ENCODE measurements around the gene TLN1.
A peak's percentile ranks its signal among the peaks of the same experiment; 100 is the strongest.

TLN1 gene

GRCh38 chr9:35696520-35697215 lies 35.3 kb downstream of the TLN1 start:
- no peaks in the 10 kb centered on the region for H3K9me3 ChIP-seq (ENCODE audit: control insufficient read depth, low read length)
- H3K27ac ChIP-seq (ENCODE audit: insufficient read depth, low read length, poor library complexity, severe bottlenecking): no peak overlapping the region
- H3K36me3 ChIP-seq (ENCODE audit: control insufficient read depth, insufficient read depth, low read length): peaks cover 50% of the 10 kb centered on the region
- peak; percentile 40 to 42 (median 41) for DNase-seq
- H3K27me3 ChIP-seq (replicated peaks; ENCODE audit: control insufficient read depth, insufficient read depth, low read length, poor library complexity, severe bottlenecking): no peaks in the 10 kb centered on the region
- H3K4me3 ChIP-seq (ENCODE audit: insufficient read depth, low read depth, low read length, poor library complexity, severe bottlenecking): no peak overlapping the region
- peaks cover 6% of the 10 kb centered on the region for H3K4me1 ChIP-seq (ENCODE audit: control insufficient read depth, insufficient read depth, low read length, poor library complexity, severe bottlenecking)

GRCh38 chr9:35695943-35696401 lies 36.0 kb downstream of the TLN1 start:
- H3K27me3 ChIP-seq (replicated peaks; ENCODE audit: control insufficient read depth, insufficient read depth, low read length, poor library complexity, severe bottlenecking): no peaks in the 10 kb centered on the region
- H3K27ac ChIP-seq (ENCODE audit: insufficient read depth, low read length, poor library complexity, severe bottlenecking): no peak overlapping the region
- H3K9me3 ChIP-seq (ENCODE audit: control insufficient read depth, low read length): no peaks in the 10 kb centered on the region
- H3K36me3 ChIP-seq (ENCODE audit: control insufficient read depth, insufficient read depth, low read length): peaks cover 43% of the 10 kb centered on the region
- peaks cover 9% of the 10 kb centered on the region for H3K4me1 ChIP-seq (ENCODE audit: control insufficient read depth, insufficient read depth, low read length, poor library complexity, severe bottlenecking)
- no peak overlapping the region for H3K4me3 ChIP-seq (ENCODE audit: insufficient read depth, low read depth, low read length, poor library complexity, severe bottlenecking)
- DNase-seq: no peak

DNA sequence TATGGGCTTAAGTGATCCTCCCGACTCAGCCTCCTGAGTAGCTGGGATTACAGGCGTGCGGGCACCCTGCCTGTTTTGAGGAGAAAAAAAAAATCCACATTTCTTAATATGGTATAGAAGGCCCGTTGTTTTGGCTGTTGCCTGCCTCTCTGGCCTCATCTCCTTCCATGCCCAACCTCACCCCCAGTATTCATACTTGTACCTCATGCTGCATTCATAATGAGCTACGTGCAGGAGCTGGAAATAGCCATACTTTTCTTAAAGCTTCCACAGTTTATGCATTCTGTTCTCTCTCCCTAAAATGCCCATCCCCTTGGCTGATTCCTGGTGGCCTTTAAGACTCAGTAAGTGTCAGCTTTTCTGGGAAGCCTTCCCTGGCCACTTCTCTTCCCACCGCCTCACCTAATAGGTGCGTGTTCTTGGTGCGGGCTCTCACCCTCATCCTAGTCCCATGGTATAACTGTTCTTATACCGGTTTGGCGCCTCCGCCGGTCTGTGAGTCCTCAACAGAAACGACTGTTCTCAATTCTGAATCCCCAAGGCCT lies 40.2 kb downstream of the TLN1 start:
- DNase-seq: no peak
- Histone ChIP-seq H3K27ac (ENCODE audit: insufficient read depth, low read length, poor library complexity, severe bottlenecking) (no peak overlapping the region), H3K36me3 (ENCODE audit: control insufficient read depth, insufficient read depth, low read length) (peaks cover 4% of the 10 kb centered on the region), H3K9me3 (ENCODE audit: control insufficient read depth, low read length) (no peaks in the 10 kb centered on the region), H3K4me1 (ENCODE audit: control insufficient read depth, insufficient read depth, low read length, poor library complexity, severe bottlenecking) (peaks cover 14% of the 10 kb centered on the region), H3K4me3 (ENCODE audit: insufficient read depth, low read depth, low read length, poor library complexity, severe bottlenecking) (no peak overlapping the region), H3K27me3 (replicated peaks; ENCODE audit: control insufficient read depth, insufficient read depth, low read length, poor library complexity, severe bottlenecking) (no peaks in the 10 kb centered on the region)

DNA sequence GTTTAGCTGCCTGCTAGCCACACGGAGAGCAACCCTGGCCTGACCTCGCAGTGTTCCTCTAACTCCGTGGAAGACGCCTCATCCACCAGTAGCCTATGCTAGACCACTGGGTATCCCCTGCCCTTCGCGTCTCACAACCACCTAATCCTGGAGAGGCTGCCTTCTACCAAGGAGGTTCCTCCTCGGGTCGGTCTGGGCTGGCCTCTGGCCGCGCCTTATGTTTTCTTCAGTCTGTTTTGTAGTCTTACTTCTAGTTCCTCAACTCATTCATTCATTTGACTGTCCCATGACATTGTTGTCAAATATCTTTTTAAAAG lies 40.7 kb downstream of the TLN1 start:
- no peak for DNase-seq
- Histone ChIP-seq H3K36me3 (ENCODE audit: control insufficient read depth, insufficient read depth, low read length) (peaks cover 2% of the 10 kb centered on the region), H3K27me3 (replicated peaks; ENCODE audit: control insufficient read depth, insufficient read depth, low read length, poor library complexity, severe bottlenecking) (no peaks in the 10 kb centered on the region), H3K4me3 (ENCODE audit: insufficient read depth, low read depth, low read length, poor library complexity, severe bottlenecking) (peak overlapping the region; percentile 78), H3K4me1 (ENCODE audit: control insufficient read depth, insufficient read depth, low read length, poor library complexity, severe bottlenecking) (peaks cover 9% of the 10 kb centered on the region), H3K27ac (ENCODE audit: insufficient read depth, low read length, poor library complexity, severe bottlenecking) (peak overlapping the region; percentile 45), H3K9me3 (ENCODE audit: control insufficient read depth, low read length) (no peaks in the 10 kb centered on the region)

DNA sequence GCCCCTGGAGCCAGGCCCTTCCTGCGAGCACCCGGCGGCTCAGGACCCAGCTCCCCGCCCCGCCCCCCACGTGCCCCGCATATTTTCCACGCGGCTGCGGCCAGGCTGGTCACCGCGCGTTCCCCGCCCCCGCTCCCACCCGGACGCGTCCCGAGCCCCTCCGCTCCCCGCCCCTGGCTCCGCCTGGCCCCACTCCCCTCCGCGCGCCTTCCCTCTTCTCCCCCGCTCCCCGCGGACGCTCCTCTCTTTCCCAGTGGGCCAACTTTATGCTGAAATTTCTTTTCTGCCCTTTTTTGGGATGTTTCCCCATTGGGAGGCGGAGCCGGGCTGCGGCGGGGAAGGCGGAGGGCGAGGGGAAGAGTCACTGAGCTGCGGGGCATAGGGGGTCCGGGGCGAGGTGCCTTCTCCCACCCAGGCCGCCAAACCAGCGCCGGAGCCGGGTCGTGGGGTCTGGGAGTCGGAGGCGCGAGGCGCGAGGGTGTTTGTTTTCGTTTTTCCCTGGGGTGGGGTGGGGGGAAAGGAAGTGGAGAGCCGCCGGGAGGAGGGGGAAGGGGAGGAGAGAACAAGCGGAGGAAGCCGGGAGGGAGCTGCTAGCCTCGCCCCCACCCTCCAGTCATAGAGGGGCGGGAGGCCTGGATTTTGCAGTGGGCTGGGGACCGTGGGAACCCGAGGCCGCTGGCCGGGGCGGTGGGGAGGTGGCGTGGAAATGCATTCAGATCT lies 41.2 kb downstream of the TLN1 start:
- Histone ChIP-seq H3K4me3 (ENCODE audit: insufficient read depth, low read depth, low read length, poor library complexity, severe bottlenecking) (peak overlapping the region; percentile 78), H3K27me3 (replicated peaks; ENCODE audit: control insufficient read depth, insufficient read depth, low read length, poor library complexity, severe bottlenecking) (no peaks in the 10 kb centered on the region), H3K36me3 (ENCODE audit: control insufficient read depth, insufficient read depth, low read length) (no peaks in the 10 kb centered on the region), H3K9me3 (ENCODE audit: control insufficient read depth, low read length) (no peaks in the 10 kb centered on the region), H3K27ac (ENCODE audit: insufficient read depth, low read length, poor library complexity, severe bottlenecking) (peak overlapping the region; percentile 45), H3K4me1 (ENCODE audit: control insufficient read depth, insufficient read depth, low read length, poor library complexity, severe bottlenecking) (peaks cover 9% of the 10 kb centered on the region)
- DNase-seq: peak in 1 of 3 donors; percentile 9

DNA sequence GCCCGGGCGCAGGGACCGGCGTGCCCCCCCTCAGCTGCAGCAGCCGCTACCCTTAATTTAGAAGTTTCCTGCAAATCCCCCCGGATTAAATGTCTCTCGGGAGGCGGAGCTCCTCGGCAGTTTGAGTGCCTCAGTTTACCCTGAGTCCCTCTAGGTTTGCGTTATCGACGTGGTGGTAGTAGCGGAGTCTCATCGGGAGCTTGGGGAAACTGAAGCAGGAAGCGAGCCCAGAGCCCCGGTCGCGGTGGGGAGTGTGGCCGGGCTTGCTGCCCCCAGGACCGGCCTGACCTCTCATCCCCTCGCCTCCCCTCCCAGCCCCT lies 41.7 kb downstream of the TLN1 start:
- Histone ChIP-seq H3K4me1 (ENCODE audit: control insufficient read depth, insufficient read depth, low read length, poor library complexity, severe bottlenecking) (peaks cover 9% of the 10 kb centered on the region), H3K27ac (ENCODE audit: insufficient read depth, low read length, poor library complexity, severe bottlenecking) (no peak overlapping the region), H3K27me3 (replicated peaks; ENCODE audit: control insufficient read depth, insufficient read depth, low read length, poor library complexity, severe bottlenecking) (no peaks in the 10 kb centered on the region), H3K9me3 (ENCODE audit: control insufficient read depth, low read length) (no peaks in the 10 kb centered on the region), H3K4me3 (ENCODE audit: insufficient read depth, low read depth, low read length, poor library complexity, severe bottlenecking) (peak overlapping the region; percentile 78), H3K36me3 (ENCODE audit: control insufficient read depth, insufficient read depth, low read length) (no peaks in the 10 kb centered on the region)
- DNase-seq: no peak

DNA sequence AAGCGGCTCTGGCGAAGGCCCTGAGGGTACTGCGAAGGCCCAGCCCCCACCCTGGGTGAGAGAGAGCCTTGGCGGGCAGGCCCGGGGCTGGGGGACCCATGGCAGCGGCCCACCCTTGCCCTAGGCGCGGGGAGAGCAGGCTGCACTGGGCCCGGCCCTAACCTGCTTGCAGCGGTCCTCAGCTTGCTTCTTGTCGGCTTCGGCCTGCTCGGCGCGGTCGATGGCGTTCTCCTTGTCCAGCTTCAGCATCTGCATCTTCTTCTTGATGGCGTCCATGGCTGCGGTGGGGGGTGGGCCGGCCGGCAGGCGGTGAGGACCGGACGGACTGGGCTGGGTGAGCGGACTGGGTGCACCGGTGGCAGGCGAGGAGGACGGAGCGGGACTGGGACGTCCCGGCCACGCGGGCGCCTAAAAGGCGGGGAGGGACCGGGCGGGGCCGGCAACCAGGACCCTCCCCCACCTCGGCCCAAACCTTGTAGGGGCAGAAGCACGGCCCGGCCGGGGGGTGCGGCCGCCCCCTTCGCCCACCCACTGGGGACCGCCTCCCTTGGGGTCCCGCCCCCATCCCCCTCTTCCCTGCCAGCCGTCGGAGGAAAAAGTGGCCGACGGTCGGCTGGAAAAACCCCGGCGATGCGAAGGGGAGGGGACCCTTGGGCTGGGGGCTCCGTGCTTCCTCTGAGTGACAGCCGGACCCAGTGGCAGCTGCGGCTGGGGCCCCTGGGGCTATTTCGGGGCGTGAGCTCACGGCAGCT lies 42.3 kb downstream of the TLN1 start, which contains the start of gene TPM2:
Gene TPM2 (minus strand): TSS at position 384 of the 752 bp plus-strand sequence. CDS start 108 bp downstream, at position 276.
- H3K4me3 ChIP-seq (ENCODE audit: insufficient read depth, low read depth, low read length, poor library complexity, severe bottlenecking): peak within 1 kb of the TSS; percentile 78
- H3K4me1 ChIP-seq (ENCODE audit: control insufficient read depth, insufficient read depth, low read length, poor library complexity, severe bottlenecking): peaks cover 9% of the 10 kb centered on the region
- peak within 1 kb of the TSS; percentile 45 for H3K27ac ChIP-seq (ENCODE audit: insufficient read depth, low read length, poor library complexity, severe bottlenecking)
- no peaks in the 10 kb centered on the region for H3K27me3 ChIP-seq (replicated peaks; ENCODE audit: control insufficient read depth, insufficient read depth, low read length, poor library complexity, severe bottlenecking)
- H3K9me3 ChIP-seq (ENCODE audit: control insufficient read depth, low read length): no peaks in the 10 kb centered on the region
- DNase-seq: no peak
- no peaks in the 10 kb centered on the region for H3K36me3 ChIP-seq (ENCODE audit: control insufficient read depth, insufficient read depth, low read length)

DNA sequence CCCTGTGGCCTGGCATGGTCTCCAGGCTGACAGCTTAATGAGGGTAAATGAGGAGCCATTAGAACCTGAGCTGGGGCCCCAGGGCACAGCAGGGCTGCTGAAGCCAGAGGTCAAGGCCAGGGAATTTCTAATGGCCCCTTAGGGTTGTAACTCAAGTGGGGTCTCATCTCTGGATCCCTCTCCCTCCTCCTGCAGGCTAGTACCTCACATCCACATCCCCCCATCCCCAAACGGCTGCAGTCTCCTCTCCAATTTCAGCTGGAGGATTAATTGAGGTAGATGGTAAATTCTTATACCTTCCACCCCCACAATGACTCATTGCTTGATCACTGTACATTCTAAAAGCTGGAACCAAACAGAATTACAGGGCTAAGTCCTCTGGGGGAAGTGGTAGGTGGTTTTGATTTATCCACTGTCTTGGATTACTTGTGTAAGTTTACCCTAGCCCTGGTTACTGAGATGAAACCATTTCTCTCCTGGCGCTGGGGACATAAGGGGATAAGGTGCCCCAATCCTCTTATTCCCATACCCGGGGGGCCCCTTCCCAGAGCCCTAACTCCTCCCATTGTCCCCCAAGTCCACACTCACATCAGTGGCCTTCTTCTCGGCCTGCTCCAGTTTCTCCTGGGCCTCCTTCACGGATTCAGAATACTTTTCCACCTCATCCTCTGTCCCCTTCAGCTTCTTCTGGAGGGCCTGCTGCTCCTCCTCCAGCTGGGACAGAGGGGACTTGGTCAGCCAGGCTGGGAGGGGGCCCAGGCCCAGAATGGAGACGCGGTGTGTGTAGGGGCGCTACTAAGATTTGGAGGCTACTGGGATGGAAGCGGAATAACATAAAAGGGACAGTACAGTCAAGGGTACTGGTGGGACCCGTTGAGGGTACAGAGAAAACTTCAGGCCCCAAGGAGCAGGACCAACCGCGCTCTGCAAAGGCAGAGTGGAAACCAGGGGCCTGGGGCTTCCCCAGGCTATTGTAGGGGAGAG lies 43.1 kb downstream of the TLN1 start:
- Histone ChIP-seq H3K36me3 (ENCODE audit: control insufficient read depth, insufficient read depth, low read length) (no peaks in the 10 kb centered on the region), H3K27me3 (replicated peaks; ENCODE audit: control insufficient read depth, insufficient read depth, low read length, poor library complexity, severe bottlenecking) (no peaks in the 10 kb centered on the region), H3K27ac (ENCODE audit: insufficient read depth, low read length, poor library complexity, severe bottlenecking) (peak overlapping the region; percentile 21), H3K4me3 (ENCODE audit: insufficient read depth, low read depth, low read length, poor library complexity, severe bottlenecking) (no peak overlapping the region), H3K4me1 (ENCODE audit: control insufficient read depth, insufficient read depth, low read length, poor library complexity, severe bottlenecking) (peaks cover 9% of the 10 kb centered on the region), H3K9me3 (ENCODE audit: control insufficient read depth, low read length) (no peaks in the 10 kb centered on the region)
- DNase-seq: no peak

DNA sequence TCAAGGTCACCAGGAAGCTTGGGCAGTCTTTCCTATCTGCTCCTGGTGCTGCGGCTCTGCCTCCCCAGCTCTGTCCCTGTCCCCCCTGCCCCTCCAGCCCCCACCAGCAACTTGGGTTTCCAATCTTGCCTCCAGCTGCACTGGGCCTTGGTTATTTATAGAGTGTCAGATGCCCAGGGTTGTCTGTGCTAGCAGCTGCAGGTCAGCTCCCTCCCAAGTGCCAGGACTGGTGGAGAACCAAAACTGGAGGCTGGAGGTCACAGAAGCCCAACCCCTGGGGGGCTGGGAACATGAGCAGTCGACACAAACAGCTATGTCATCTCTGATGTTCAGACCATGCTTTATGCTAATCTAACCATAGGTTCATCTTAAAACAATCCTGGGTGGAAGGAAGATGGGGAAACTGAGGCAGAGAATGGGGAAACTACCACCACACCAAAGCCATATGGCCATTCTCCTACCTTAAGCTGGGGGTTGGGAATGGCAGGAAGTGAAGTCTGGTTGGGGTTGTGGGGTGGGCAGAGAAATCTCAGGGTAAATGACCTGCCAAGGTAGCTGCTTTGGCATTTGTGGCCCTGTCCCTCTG lies 43.9 kb downstream of the TLN1 start:
- H3K27ac ChIP-seq (ENCODE audit: insufficient read depth, low read length, poor library complexity, severe bottlenecking): no peak overlapping the region
- no peak overlapping the region for H3K4me3 ChIP-seq (ENCODE audit: insufficient read depth, low read depth, low read length, poor library complexity, severe bottlenecking)
- no peaks in the 10 kb centered on the region for H3K9me3 ChIP-seq (ENCODE audit: control insufficient read depth, low read length)
- no peaks in the 10 kb centered on the region for H3K36me3 ChIP-seq (ENCODE audit: control insufficient read depth, insufficient read depth, low read length)
- DNase-seq: no peak
- peaks cover 9% of the 10 kb centered on the region for H3K4me1 ChIP-seq (ENCODE audit: control insufficient read depth, insufficient read depth, low read length, poor library complexity, severe bottlenecking)
- no peaks in the 10 kb centered on the region for H3K27me3 ChIP-seq (replicated peaks; ENCODE audit: control insufficient read depth, insufficient read depth, low read length, poor library complexity, severe bottlenecking)

Measured in effector memory CD4-positive, alpha-beta T cell (primary cell).